T-helper 17 cell (primary cell): ENCODE data around the gene SMG1. TPM values are rescaled to one million over a fixed set of nuclear protein-coding genes. Genes with fewer than 3 reads are reported as not detected.
"Not testable (repeated sequence)": the region's sequence is repeated elsewhere in the genome, so short reads cannot be mapped to it uniquely, and the experiment has no call there.

ENCODE experiments used
- ATAC-seq: fragments of 150-1000 bp; cut with Tn5 transposase; 2 replicates; pipeline ENCODE4 v1.10.0; 2021; ENCODE audit warnings: mild to moderate bottlenecking, moderate library complexity
- DNase-seq, 3 donors: peaks; one replicate each; pipeline versions ENCODE4 v3.0.0 to v3.0.0-alpha.2; 2020 to 2021
- H3K9me3 ChIP-seq: one replicate; pipeline ENCODE4 v1.7.0; 2013; ENCODE audit warnings: low read length, mild to moderate bottlenecking; ENCODE audit not compliant: control insufficient read depth, poor library complexity, severe bottlenecking
- H3K27ac Mint-ChIP-seq: one replicate; pipeline ENCODE4 v1.8.0; 2022; ENCODE audit warnings: mild to moderate bottlenecking, moderate library complexity, mixed read lengths
- H3K27me3 Mint-ChIP-seq: one replicate; pipeline ENCODE4 v1.8.0; 2022; ENCODE audit warnings: mixed read lengths
- H3K36me3 Mint-ChIP-seq: one replicate; pipeline ENCODE4 v1.8.0; 2022; ENCODE audit warnings: low read depth, mixed read lengths
- H3K4me1 Mint-ChIP-seq: one replicate; pipeline ENCODE4 v1.8.0; 2022; ENCODE audit warnings: mild to moderate bottlenecking, mixed read lengths
- H3K4me3 Mint-ChIP-seq: one replicate; pipeline ENCODE4 v1.8.0; 2022; ENCODE audit warnings: mild to moderate bottlenecking, moderate library complexity, mixed read lengths
- total RNA-seq, 4 donors: library from RNA in 2 of 4; stranded (reverse) in 2 of 4; gene quantifications; one replicate each; pipeline ENCODE4 v1.2.3 and lab custom pipeline; 2022 to 2026

Gene SMG1
- total RNA-seq, 2 donors from 2014 or later: 177 to 192 TPM

- not testable (repeated sequence) for H3K9me3 ChIP-seq, H3K4me1 Mint-ChIP-seq, H3K4me3 Mint-ChIP-seq, H3K27ac Mint-ChIP-seq, ATAC-seq, H3K36me3 Mint-ChIP-seq, H3K27me3 Mint-ChIP-seq, DNase-seq
These were observed 59.9 kb downstream of the SMG1 start for GRCh38 chr16:18866277-18866823.

GRCh38 chr16:18862891-18863290, 63.3 kb downstream of the SMG1 start:
- DNase-seq, ATAC-seq, H3K4me1 Mint-ChIP-seq, H3K36me3 Mint-ChIP-seq, H3K27me3 Mint-ChIP-seq, H3K9me3 ChIP-seq, H3K4me3 Mint-ChIP-seq: not testable (repeated sequence)
- peak overlapping the region; percentile 11 for H3K27ac Mint-ChIP-seq

- peaks cover 13% of the 10 kb centered on the region for H3K4me1 Mint-ChIP-seq
- DNase-seq (no peak), ATAC-seq (no peak)
- no peaks in the 10 kb centered on the region for H3K9me3 ChIP-seq
- peaks cover 15% of the 10 kb centered on the region for H3K36me3 Mint-ChIP-seq
- H3K27me3 Mint-ChIP-seq: no peaks in the 10 kb centered on the region
- no peak overlapping the region for H3K4me3 Mint-ChIP-seq
- peak overlapping the region; percentile 89 for H3K27ac Mint-ChIP-seq
These were observed 71.0 kb downstream of the SMG1 start for GRCh38 chr16:18855196-18855595.

GRCh38 chr16:18853694-18854093, 72.5 kb downstream of the SMG1 start:
- H3K4me3 Mint-ChIP-seq: no peak overlapping the region
- no peaks in the 10 kb centered on the region for H3K27me3 Mint-ChIP-seq
- no peak overlapping the region for H3K27ac Mint-ChIP-seq
- ATAC-seq (no peak), DNase-seq (no peak)
- H3K4me1 Mint-ChIP-seq: peaks cover 13% of the 10 kb centered on the region
- peaks cover 18% of the 10 kb centered on the region for H3K36me3 Mint-ChIP-seq
- H3K9me3 ChIP-seq: no peaks in the 10 kb centered on the region

- Mint-ChIP-seq H3K27ac (peak overlapping the region; percentile 37), H3K36me3 (peaks cover 18% of the 10 kb centered on the region), H3K27me3 (no peaks in the 10 kb centered on the region), H3K4me1 (peaks cover 13% of the 10 kb centered on the region), H3K4me3 (no peak overlapping the region)
- DNase-seq: no peak
- H3K9me3 ChIP-seq: no peaks in the 10 kb centered on the region
- ATAC-seq: no peak
These were observed 73.6 kb downstream of the SMG1 start for GRCh38 chr16:18852647-18853046.

- Mint-ChIP-seq H3K4me1 (no peaks in the 10 kb centered on the region), H3K36me3 (peaks cover 5% of the 10 kb centered on the region), H3K4me3 (no peak overlapping the region), H3K27me3 (no peaks in the 10 kb centered on the region), H3K27ac (peak overlapping the region; percentile 57)
- no peaks in the 10 kb centered on the region for H3K9me3 ChIP-seq
- ATAC-seq (no peak), DNase-seq (no peak)
These were observed 79.8 kb downstream of the SMG1 start for GRCh38 chr16:18846416-18846815.

GRCh38 chr16:18842565-18842964, 83.6 kb downstream of the SMG1 start:
- Mint-ChIP-seq H3K36me3 (peaks cover 6% of the 10 kb centered on the region), H3K27ac (peak overlapping the region; percentile 41), H3K27me3 (no peaks in the 10 kb centered on the region), H3K4me3 (no peak overlapping the region), H3K4me1 (no peaks in the 10 kb centered on the region)
- H3K9me3 ChIP-seq: no peaks in the 10 kb centered on the region
- ATAC-seq (no peak), DNase-seq (no peak)

- H3K27ac Mint-ChIP-seq: peak overlapping the region; percentile 41
These were observed 84.2 kb downstream of the SMG1 start for GRCh38 chr16:18841833-18842525.

GRCh38 chr16:18839555-18839954, 86.7 kb downstream of the SMG1 start:
- no peak for ATAC-seq
- Mint-ChIP-seq H3K27me3 (no peaks in the 10 kb centered on the region), H3K27ac (peak overlapping the region; percentile 39)

More at GRCh38 chr16:18841833-18842525, 84.2 kb downstream of the SMG1 start:
- H3K4me3 Mint-ChIP-seq: no peak overlapping the region
- H3K36me3 Mint-ChIP-seq: peaks cover 8% of the 10 kb centered on the region
- no peaks in the 10 kb centered on the region for H3K4me1 Mint-ChIP-seq
- no peaks in the 10 kb centered on the region for H3K27me3 Mint-ChIP-seq
- DNase-seq (no peak), ATAC-seq (no peak)
- H3K9me3 ChIP-seq: no peaks in the 10 kb centered on the region

GRCh38 chr16:18836702-18837101, 89.5 kb downstream of the SMG1 start:
- H3K27ac Mint-ChIP-seq: peak overlapping the region; percentile 86
- ATAC-seq: no peak
- peaks cover 16% of the 10 kb centered on the region for H3K36me3 Mint-ChIP-seq
- no peaks in the 10 kb centered on the region for H3K4me1 Mint-ChIP-seq
- no peak overlapping the region for H3K4me3 Mint-ChIP-seq
- DNase-seq: no peak
- no peaks in the 10 kb centered on the region for H3K9me3 ChIP-seq
- no peaks in the 10 kb centered on the region for H3K27me3 Mint-ChIP-seq

More at GRCh38 chr16:18839555-18839954, 86.7 kb downstream of the SMG1 start:
- Mint-ChIP-seq H3K36me3 (peaks cover 12% of the 10 kb centered on the region), H3K4me1 (no peaks in the 10 kb centered on the region), H3K4me3 (no peak overlapping the region)
- no peak for DNase-seq
- no peaks in the 10 kb centered on the region for H3K9me3 ChIP-seq

- no peak for ATAC-seq
- no peak for DNase-seq
- peaks cover 16% of the 10 kb centered on the region for H3K36me3 Mint-ChIP-seq
- no peaks in the 10 kb centered on the region for H3K27me3 Mint-ChIP-seq
- H3K9me3 ChIP-seq: no peaks in the 10 kb centered on the region
- H3K4me3 Mint-ChIP-seq: no peak overlapping the region
- H3K27ac Mint-ChIP-seq: no peak overlapping the region
- no peaks in the 10 kb centered on the region for H3K4me1 Mint-ChIP-seq
These were observed 91.3 kb downstream of the SMG1 start for GRCh38 chr16:18834864-18835263.

- peak overlapping the region; percentile 36 for H3K4me3 Mint-ChIP-seq
- H3K36me3 Mint-ChIP-seq: peaks cover 16% of the 10 kb centered on the region
- ATAC-seq (no peak), DNase-seq (no peak)
- no peaks in the 10 kb centered on the region for H3K4me1 Mint-ChIP-seq
- H3K9me3 ChIP-seq: no peaks in the 10 kb centered on the region
- H3K27me3 Mint-ChIP-seq: no peaks in the 10 kb centered on the region
- no peak overlapping the region for H3K27ac Mint-ChIP-seq
These were observed 92.3 kb downstream of the SMG1 start for GRCh38 chr16:18833707-18834505.

- no peak for DNase-seq
- no peak for ATAC-seq
- Mint-ChIP-seq H3K4me1 (no peaks in the 10 kb centered on the region), H3K36me3 (peaks cover 20% of the 10 kb centered on the region), H3K27ac (no peak overlapping the region), H3K4me3 (no peak overlapping the region), H3K27me3 (no peaks in the 10 kb centered on the region)
- H3K9me3 ChIP-seq: no peaks in the 10 kb centered on the region
These were observed 93.6 kb downstream of the SMG1 start for GRCh38 chr16:18832613-18833012.
